GM10248 (cell line): ENCODE measurements around the gene ST6GAL1.

ENCODE experiments used
- CTCF ChIA-PET: fragments of 300-600 bp; sonication (Branson Sonifier 250); formaldehyde crosslinking; extraction: SDS; loops from one replicate; lab custom pipeline; 2021; ENCODE audit warnings: antibody characterized with exemption; lab: Yijun Ruan, JAX
- POLR2A ChIA-PET: fragments of 350-650 bp; sonication (Branson Sonifier 250); formaldehyde crosslinking; extraction: SDS; loops from one replicate; lab custom pipeline; 2020; ENCODE audit warnings: antibody characterized with exemption; lab: Yijun Ruan, JAX
- DNase-seq: peaks from one replicate; pipeline ENCODE4 v3.0.0; 2012; ENCODE audit errors: extremely low spot score
- CTCF ChIP-seq: IDR thresholded peaks from 2 replicates; pipeline ENCODE4 v1.5.1; 2012; ENCODE audit warnings: mild to moderate bottlenecking, low read depth; ENCODE audit errors: extremely low read depth, missing control alignments, control extremely low read depth

Gene ST6GAL1

GRCh38 chr3:186976837-186977750, 46.8 kb downstream of the ST6GAL1 start:
- POLR2A ChIA-PET, result no interaction called here
- no peak for DNase-seq
- TF ChIP-seq CTCF, result no peak
- CTCF ChIA-PET, result no interaction called here

- ChIA-PET POLR2A (no interaction called here), CTCF (interaction anchor here (1.1 to 4.9 kb wide), 3 partner anchors 9 to 17 kb away, joined by 3 to 24 read pairs (median 3); no protein-coding TSS in a partner anchor)
- TF ChIP-seq CTCF, result no peak
- no peak for DNase-seq
Measured at GRCh38 chr3:186978712-186979111, 48.4 kb downstream of the ST6GAL1 start.

GRCh38 chr3:186979852-186980251, 49.5 kb downstream of the ST6GAL1 start:
- POLR2A ChIA-PET, result no interaction called here
- no peak for DNase-seq
- TF ChIP-seq CTCF, result no peak
- CTCF ChIA-PET, result interaction anchor here (0.7 to 4.9 kb wide), 4 partner anchors 10 to 159 kb away, joined by 3 to 24 read pairs (median 4); no protein-coding TSS in a partner anchor

GRCh38 chr3:186980989-186981388, 50.7 kb downstream of the ST6GAL1 start:
- DNase-seq, result no peak
- ChIA-PET POLR2A (no interaction called here), CTCF (interaction anchor here (1.2 to 4.9 kb wide), 7 partner anchors 9 to 40 kb away, joined by 3 to 24 read pairs (median 9); no protein-coding TSS in a partner anchor)
- no peak for TF ChIP-seq CTCF

- CTCF ChIA-PET, result interaction anchor here (1.5 to 3.3 kb wide), 2 partner anchors 9 to 15 kb away, joined by 4 to 16 read pairs; no protein-coding TSS in a partner anchor
Measured at GRCh38 chr3:186983659-186984058, 53.3 kb downstream of the ST6GAL1 start.

More at GRCh38 chr3:186983659-186984058, 53.3 kb downstream of the ST6GAL1 start:
- no peak for TF ChIP-seq CTCF
- POLR2A ChIA-PET, result no interaction called here
- DNase-seq, result no peak
